Activated CD8-positive, alpha-beta T cell treated with anti-CD3 and anti-CD28 coated beads, Interleukin-2, amount 10 ng/mL, durations not matched to agents 7 days and 5 days (primary cell): ENCODE results near the gene ADGRF4. TPM values are rescaled to one million over a fixed set of nuclear protein-coding genes. Genes with fewer than 3 reads are reported as not detected.

Source experiments
- ATAC-seq: fragments of 150-1000 bp; cut with Tn5 transposase; one replicate; pipeline ENCODE4 v1.10.0; 2021; ENCODE audit warnings: moderate library complexity
- CTCF ChIA-PET: fragments of 350-600 bp; sonication (Branson Sonifier 250); formaldehyde crosslinking; loops from one replicate; lab custom pipeline; 2021; ENCODE audit warnings: antibody characterized with exemption; lab: Charles Lee
- POLR2A ChIA-PET: fragments of 350-600 bp; sonication (Branson Sonifier 250); formaldehyde crosslinking; loops from one replicate; lab custom pipeline; 2021; ENCODE audit warnings: antibody characterized with exemption; lab: Charles Lee
- DNase-seq: peaks from one replicate; pipeline ENCODE4 v3.0.0-alpha.2; 2020
- H3K27ac Mint-ChIP-seq: one replicate; pipeline ENCODE4 v1.8.0; 2021; ENCODE audit warnings: mild to moderate bottlenecking, mixed read lengths
- H3K27me3 Mint-ChIP-seq: one replicate; pipeline ENCODE4 v1.8.0; 2021; ENCODE audit warnings: low read depth, mixed read lengths
- H3K36me3 Mint-ChIP-seq: one replicate; pipeline ENCODE4 v1.8.0; 2021; ENCODE audit warnings: low read depth, mixed read lengths
- H3K4me1 Mint-ChIP-seq: one replicate; pipeline ENCODE4 v1.8.0; 2021; ENCODE audit warnings: low read depth, mixed read lengths
- H3K4me3 Mint-ChIP-seq: one replicate; pipeline ENCODE4 v1.8.0; 2021; ENCODE audit warnings: mild to moderate bottlenecking, mixed read lengths
- H3K9me3 Mint-ChIP-seq: one replicate; pipeline ENCODE4 v1.8.0; 2022; ENCODE audit warnings: mixed read lengths; ENCODE audit not compliant: insufficient read depth
- total RNA-seq, 2 experiments: library from RNA; stranded (reverse); gene quantifications; one replicate each; pipeline ENCODE4 v1.2.3, GENCODE V29; 2021

Gene ADGRF4
- total RNA-seq, 2 experiments from 2014 or later: not detected

- H3K27ac Mint-ChIP-seq: no peak overlapping the region
- CTCF ChIA-PET: no interaction called here
- peaks cover 22% of the 10 kb centered on the region for H3K27me3 Mint-ChIP-seq
Observed at GRCh38 chr6:47669684-47670513, 28.5 kb upstream of the ADGRF4 start.

GRCh38 chr6:47670851-47671250, 27.5 kb upstream of the ADGRF4 start:
- Mint-ChIP-seq H3K27ac (no peak overlapping the region), H3K4me3 (no peak overlapping the region), H3K27me3 (peaks cover 22% of the 10 kb centered on the region), H3K36me3 (no peaks in the 10 kb centered on the region), H3K9me3 (no peaks in the 10 kb centered on the region), H3K4me1 (no peaks in the 10 kb centered on the region)
- ATAC-seq (no peak), DNase-seq (no peak)
- CTCF ChIA-PET: no interaction called here
- POLR2A ChIA-PET: no interaction called here

More at GRCh38 chr6:47669684-47670513, 28.5 kb upstream of the ADGRF4 start:
- no peak for ATAC-seq
- Mint-ChIP-seq H3K4me3 (no peak overlapping the region), H3K4me1 (no peaks in the 10 kb centered on the region), H3K9me3 (no peaks in the 10 kb centered on the region), H3K36me3 (no peaks in the 10 kb centered on the region)
- POLR2A ChIA-PET: no interaction called here
- no peak for DNase-seq

GRCh38 chr6:47671777-47672176, 26.6 kb upstream of the ADGRF4 start:
- Mint-ChIP-seq H3K4me3 (no peak overlapping the region), H3K27me3 (peaks cover 20% of the 10 kb centered on the region), H3K36me3 (no peaks in the 10 kb centered on the region), H3K27ac (no peak overlapping the region), H3K4me1 (no peaks in the 10 kb centered on the region), H3K9me3 (no peaks in the 10 kb centered on the region)
- DNase-seq (no peak), ATAC-seq (no peak)
- POLR2A ChIA-PET: no interaction called here
- CTCF ChIA-PET: no interaction called here

GRCh38 chr6:47672816-47673215, 25.6 kb upstream of the ADGRF4 start:
- Mint-ChIP-seq H3K36me3 (no peaks in the 10 kb centered on the region), H3K4me1 (no peaks in the 10 kb centered on the region), H3K9me3 (no peaks in the 10 kb centered on the region), H3K4me3 (no peak overlapping the region), H3K27ac (no peak overlapping the region), H3K27me3 (peaks cover 19% of the 10 kb centered on the region)
- ChIA-PET POLR2A (no interaction called here), CTCF (interaction anchor here (1.2 kb wide), 1 partner anchor 41 kb away, joined by 3 read pairs; no protein-coding TSS in a partner anchor)
- DNase-seq (no peak), ATAC-seq (no peak)

- no peaks in the 10 kb centered on the region for H3K4me1 Mint-ChIP-seq
- H3K36me3 Mint-ChIP-seq: no peaks in the 10 kb centered on the region
- ChIA-PET CTCF (no interaction called here), POLR2A (no interaction called here)
- H3K9me3 Mint-ChIP-seq: no peaks in the 10 kb centered on the region
- H3K27me3 Mint-ChIP-seq: peaks cover 18% of the 10 kb centered on the region
- no peak for DNase-seq
- H3K4me3 Mint-ChIP-seq: no peak overlapping the region
- H3K27ac Mint-ChIP-seq: no peak overlapping the region
- no peak for ATAC-seq
Observed at GRCh38 chr6:47674673-47675072, 23.7 kb upstream of the ADGRF4 start.

GRCh38 chr6:47677381-47678100, 20.8 kb upstream of the ADGRF4 start:
- Mint-ChIP-seq H3K27ac (no peak overlapping the region), H3K27me3 (peaks cover 12% of the 10 kb centered on the region), H3K36me3 (no peaks in the 10 kb centered on the region), H3K4me3 (no peak overlapping the region), H3K4me1 (peaks cover 1% of the 10 kb centered on the region), H3K9me3 (no peaks in the 10 kb centered on the region)
- DNase-seq: no peak
- ATAC-seq: no peak
- ChIA-PET CTCF (no interaction called here), POLR2A (no interaction called here)

GRCh38 chr6:47678739-47679138, 19.6 kb upstream of the ADGRF4 start:
- Mint-ChIP-seq H3K4me3 (no peak overlapping the region), H3K27me3 (peaks cover 11% of the 10 kb centered on the region)
- ATAC-seq: no peak

GRCh38 chr6:47679322-47679906, 19.0 kb upstream of the ADGRF4 start:
- Mint-ChIP-seq H3K27me3 (peaks cover 13% of the 10 kb centered on the region), H3K36me3 (no peaks in the 10 kb centered on the region), H3K9me3 (no peaks in the 10 kb centered on the region), H3K27ac (no peak overlapping the region), H3K4me3 (no peak overlapping the region), H3K4me1 (peaks cover 1% of the 10 kb centered on the region)
- ChIA-PET POLR2A (no interaction called here), CTCF (no interaction called here)
- DNase-seq: no peak
- no peak for ATAC-seq

More at GRCh38 chr6:47678739-47679138, 19.6 kb upstream of the ADGRF4 start:
- Mint-ChIP-seq H3K36me3 (no peaks in the 10 kb centered on the region), H3K4me1 (peaks cover 1% of the 10 kb centered on the region), H3K27ac (no peak overlapping the region), H3K9me3 (no peaks in the 10 kb centered on the region)
- ChIA-PET CTCF (no interaction called here), POLR2A (no interaction called here)
- no peak for DNase-seq

GRCh38 chr6:47680051-47680450, 18.3 kb upstream of the ADGRF4 start:
- ATAC-seq (no peak), DNase-seq (no peak)
- ChIA-PET POLR2A (no interaction called here), CTCF (no interaction called here)
- H3K4me3 Mint-ChIP-seq: no peak overlapping the region
- no peak overlapping the region for H3K27ac Mint-ChIP-seq
- H3K27me3 Mint-ChIP-seq: peaks cover 10% of the 10 kb centered on the region
- no peaks in the 10 kb centered on the region for H3K36me3 Mint-ChIP-seq
- H3K9me3 Mint-ChIP-seq: no peaks in the 10 kb centered on the region
- peaks cover 1% of the 10 kb centered on the region for H3K4me1 Mint-ChIP-seq

GRCh38 chr6:47680724-47681123, 17.7 kb upstream of the ADGRF4 start:
- Mint-ChIP-seq H3K9me3 (no peaks in the 10 kb centered on the region), H3K27me3 (peaks cover 12% of the 10 kb centered on the region), H3K36me3 (no peaks in the 10 kb centered on the region), H3K4me3 (no peak overlapping the region), H3K27ac (no peak overlapping the region), H3K4me1 (peaks cover 1% of the 10 kb centered on the region)
- ATAC-seq (no peak), DNase-seq (no peak)
- ChIA-PET CTCF (no interaction called here), POLR2A (no interaction called here)

- ChIA-PET CTCF (no interaction called here), POLR2A (no interaction called here)
- Mint-ChIP-seq H3K4me1 (peaks cover 1% of the 10 kb centered on the region), H3K36me3 (no peaks in the 10 kb centered on the region), H3K4me3 (no peak overlapping the region), H3K27me3 (peaks cover 16% of the 10 kb centered on the region), H3K27ac (no peak overlapping the region), H3K9me3 (no peaks in the 10 kb centered on the region)
- ATAC-seq: no peak
- DNase-seq: no peak
Observed at GRCh38 chr6:47681201-47681990, 17.0 kb upstream of the ADGRF4 start.
